Measurements from ENCODE around the gene MLX. TPM values are rescaled to one million over a fixed set of nuclear protein-coding genes. Genes with fewer than 3 reads are reported as not detected.

The MLX gene
- total RNA-seq, 1 experiment from 2014 or later, result 37.5 TPM

- H3K36me3 Mint-ChIP-seq (ENCODE audit: insufficient read depth, unreplicated experiment), result peaks cover 35% of the 10 kb centered on the region
- TF ChIP-seq CTCF (IDR thresholded peaks at IDR 0.05; ENCODE audit: insufficient read depth in 1 of 2, low read depth in 1 of 2, low read length in 1 of 2, severe bottlenecking in 1 of 2, unreplicated experiment in 1 of 2), result no peak
- BruUV-seq (replicated peaks), result no TSS peak
- H3K4me1 Mint-ChIP-seq (ENCODE audit: low read depth, unreplicated experiment), result peaks cover 53% of the 10 kb centered on the region
- Histone ChIP-seq H3K9me3 (no peaks in the 10 kb centered on the region), H3K4me3 (ENCODE audit: low read depth, low read length) (no peak overlapping the region), H3K27me3 (replicated peaks; ENCODE audit: control insufficient read depth, insufficient read depth, low read length) (no peaks in the 10 kb centered on the region), H3K36me3 (ENCODE audit: control insufficient read depth, insufficient read depth, low read length) (peaks cover 4% of the 10 kb centered on the region), H3K4me1 (peaks cover 57% of the 10 kb centered on the region)
- no peaks in the 10 kb centered on the region for H3K27me3 Mint-ChIP-seq (ENCODE audit: insufficient read depth, unreplicated experiment)
- POLR2A ChIA-PET, result interaction anchor here (0.6 to 2.0 kb wide), 3 partner anchors 9 to 95 kb away, joined by 3 to 8 read pairs (median 4); partner anchors contain the start of gene CAVIN1
- peak overlapping the region; percentile 90 for H3K27ac Mint-ChIP-seq (ENCODE audit: unreplicated experiment)
- CTCF ChIA-PET, result interaction anchor here (0.5 to 2.6 kb wide), 21 partner anchors 9 to 872 kb away, joined by 3 to 20 read pairs (median 5); partner anchors contain the start of genes CAVIN1, NAGLU, PSMC3IP and STAT3
- peak overlapping the region; percentile 10 for H3K4me3 Mint-ChIP-seq (ENCODE audit: unreplicated experiment)
- no peak for DNase-seq
- intact Hi-C loops (cut with micrococcal nuclease; ENCODE audit: unreplicated experiment), result loop anchor here (10.0 kb wide), 1 partner anchor 53 kb away; no protein-coding TSS in a partner anchor
- no peaks in the 10 kb centered on the region for H3K9me3 Mint-ChIP-seq (ENCODE audit: unreplicated experiment)
Measured at GRCh38 chr17:42518046-42518754, 48.7 kb upstream of the MLX start.

- no peak overlapping the region for H3K4me3 ChIP-seq (ENCODE audit: low read depth, low read length)
- POLR2A ChIA-PET, result interaction anchor here (1.1 to 2.0 kb wide), 2 partner anchors 96 to 130 kb away, joined by 5 to 8 read pairs; partner anchors contain the start of genes CAVIN1 and STAT3
- H3K27me3 ChIP-seq (replicated peaks; ENCODE audit: control insufficient read depth, insufficient read depth, low read length), result no peaks in the 10 kb centered on the region
- BruUV-seq (replicated peaks), result no TSS peak
- H3K36me3 ChIP-seq (ENCODE audit: control insufficient read depth, insufficient read depth, low read length), result peaks cover 4% of the 10 kb centered on the region
- peaks cover 64% of the 10 kb centered on the region for H3K4me1 ChIP-seq
- H3K9me3 Mint-ChIP-seq (ENCODE audit: unreplicated experiment), result no peaks in the 10 kb centered on the region
- peak overlapping the region; percentile 90 for H3K27ac Mint-ChIP-seq (ENCODE audit: unreplicated experiment)
- CTCF ChIA-PET, result interaction anchor here (1.1 to 2.6 kb wide), 7 partner anchors 8 to 245 kb away, joined by 4 to 20 read pairs (median 8); partner anchors contain the start of genes CAVIN1 and NAGLU
- DNase-seq, result peak in 1 of 2 experiments; percentile 70
- H3K9me3 ChIP-seq, result no peaks in the 10 kb centered on the region
- peaks cover 55% of the 10 kb centered on the region for H3K4me1 Mint-ChIP-seq (ENCODE audit: low read depth, unreplicated experiment)
- intact Hi-C loops (cut with micrococcal nuclease; ENCODE audit: unreplicated experiment), result loop anchor here (10.0 kb wide), 1 partner anchor 54 kb away; no protein-coding TSS in a partner anchor
- H3K27me3 Mint-ChIP-seq (ENCODE audit: insufficient read depth, unreplicated experiment), result no peaks in the 10 kb centered on the region
- peak overlapping the region; percentile 45 for H3K4me3 Mint-ChIP-seq (ENCODE audit: unreplicated experiment)
- TF ChIP-seq CTCF (IDR thresholded peaks at IDR 0.05; ENCODE audit: insufficient read depth in 1 of 2, low read depth in 1 of 2, low read length in 1 of 2, severe bottlenecking in 1 of 2, unreplicated experiment in 1 of 2), result no peak
- peaks cover 35% of the 10 kb centered on the region for H3K36me3 Mint-ChIP-seq (ENCODE audit: insufficient read depth, unreplicated experiment)
Measured at GRCh38 chr17:42518755-42519545, 48.0 kb upstream of the MLX start.
